Measurements from ENCODE around the gene DLGAP1. TPM values are rescaled to one million over a fixed set of nuclear protein-coding genes. Genes with fewer than 3 reads are reported as not detected.

DLGAP1 gene
- total RNA-seq, 1 experiment from 2014 or later, result 23.2 TPM

DNA sequence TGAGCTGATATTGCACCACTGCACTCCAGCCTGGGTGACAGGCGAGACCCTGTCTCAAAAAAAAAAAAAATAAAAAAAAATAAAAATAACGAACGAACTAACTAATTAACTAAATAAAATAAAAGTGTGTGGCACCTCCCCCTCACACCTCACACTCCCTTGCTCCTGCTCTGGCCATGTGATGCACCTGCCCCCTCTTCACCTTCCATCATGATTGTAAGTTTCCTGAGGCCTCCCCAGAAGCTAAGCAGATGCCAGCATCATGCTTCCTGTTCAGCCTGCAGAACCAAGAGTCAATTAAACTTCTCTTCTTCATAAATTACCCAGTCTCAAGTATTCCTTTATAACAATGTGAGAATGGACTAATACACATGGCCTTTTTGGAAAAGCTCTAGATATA lies 773.0 kb downstream of the DLGAP1 start:
- Histone ChIP-seq H4K20me1 (ENCODE audit: control insufficient read depth, insufficient read depth, insufficient read length) (no peaks in the 10 kb centered on the region), H2BK5ac (ENCODE audit: insufficient read length, low read length) (no peak overlapping the region), H2AK5ac (ENCODE audit: insufficient read length, low read length) (no peak overlapping the region), H3K56ac (ENCODE audit: insufficient read length, low read depth, low read length) (no peak overlapping the region), H3K79me2 (ENCODE audit: insufficient read depth, low read length) (no peaks in the 10 kb centered on the region), H3K4ac (ENCODE audit: low read depth, low read length) (no peak overlapping the region), H2BK15ac (ENCODE audit: low read depth, low read length) (no peak overlapping the region), H2AFZ (ENCODE audit: low read length) (no peak overlapping the region), H4K5ac (ENCODE audit: insufficient read length, low read depth, low read length) (no peak overlapping the region), H4K8ac (replicated peaks; ENCODE audit: insufficient read length, low read depth, low read length) (no peak overlapping the region), H3K23me2 (ENCODE audit: insufficient read length, low read depth, low read length, poor library complexity, severe bottlenecking) (no peaks in the 10 kb centered on the region), H2BK120ac (ENCODE audit: low read depth, low read length, poor library complexity, severe bottlenecking) (no peak overlapping the region), H3K18ac (ENCODE audit: insufficient read length, low read depth, low read length) (no peak overlapping the region), H3K27ac (ENCODE audit: insufficient read length, low read depth, low read length) (no peak overlapping the region), H3K4me2 (ENCODE audit: insufficient read depth, insufficient read length, low read length) (no peak overlapping the region), H3K27me3 (ENCODE audit: insufficient read depth, low read length) (no peaks in the 10 kb centered on the region), H3K23ac (ENCODE audit: insufficient read length, low read depth, low read length) (no peak overlapping the region), H2BK20ac (ENCODE audit: low read depth, low read length, poor library complexity, severe bottlenecking) (no peak overlapping the region), H3K9me3 (ENCODE audit: control insufficient read depth, low read depth, low read length) (no peaks in the 10 kb centered on the region), H3K14ac (ENCODE audit: insufficient read depth, low read length) (no peak overlapping the region), H3K79me1 (ENCODE audit: insufficient read depth, low read depth, low read length, poor library complexity, severe bottlenecking) (no peaks in the 10 kb centered on the region), H3K9ac (ENCODE audit: extremely low read depth, insufficient read length, low read length) (no peak overlapping the region), H3K4me1 (ENCODE audit: insufficient read depth, low read length) (no peaks in the 10 kb centered on the region), H4K91ac (ENCODE audit: insufficient read length, low read depth, low read length) (no peak overlapping the region), H2BK12ac (ENCODE audit: insufficient read length, low read depth, low read length) (no peak overlapping the region), H3T11ph (ENCODE audit: low read length) (no peak overlapping the region)
- Mint-ChIP-seq H3K9me3 (peaks cover 8 to 13% of the 10 kb centered on the region in 2 experiments), H3K4me3 (no peak overlapping the region), H3K27me3 (ENCODE audit: low read depth) (no peaks in the 10 kb centered on the region), H3K36me3 (ENCODE audit: insufficient read depth in 1 of 3, low read depth in 3 of 3) (peaks cover 19 to 28% (median 26%) of the 10 kb centered on the region in 3 experiments), H3K27ac (no peak overlapping the region), H3K4me1 (peaks cover 6 to 10% of the 10 kb centered on the region in 2 experiments)
- no peak for DNase-seq
- TF ChIP-seq, protein P1, sequence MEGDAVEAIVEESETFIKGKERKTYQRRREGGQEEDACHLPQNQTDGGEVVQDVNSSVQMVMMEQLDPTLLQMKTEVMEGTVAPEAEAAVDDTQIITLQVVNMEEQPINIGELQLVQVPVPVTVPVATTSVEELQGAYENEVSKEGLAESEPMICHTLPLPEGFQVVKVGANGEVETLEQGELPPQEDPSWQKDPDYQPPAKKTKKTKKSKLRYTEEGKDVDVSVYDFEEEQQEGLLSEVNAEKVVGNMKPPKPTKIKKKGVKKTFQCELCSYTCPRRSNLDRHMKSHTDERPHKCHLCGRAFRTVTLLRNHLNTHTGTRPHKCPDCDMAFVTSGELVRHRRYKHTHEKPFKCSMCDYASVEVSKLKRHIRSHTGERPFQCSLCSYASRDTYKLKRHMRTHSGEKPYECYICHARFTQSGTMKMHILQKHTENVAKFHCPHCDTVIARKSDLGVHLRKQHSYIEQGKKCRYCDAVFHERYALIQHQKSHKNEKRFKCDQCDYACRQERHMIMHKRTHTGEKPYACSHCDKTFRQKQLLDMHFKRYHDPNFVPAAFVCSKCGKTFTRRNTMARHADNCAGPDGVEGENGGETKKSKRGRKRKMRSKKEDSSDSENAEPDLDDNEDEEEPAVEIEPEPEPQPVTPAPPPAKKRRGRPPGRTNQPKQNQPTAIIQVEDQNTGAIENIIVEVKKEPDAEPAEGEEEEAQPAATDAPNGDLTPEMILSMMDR (conservative IDR thresholded peaks at IDR 0.05), result no peak
- no CpG with 5 or more reads among the region's 3 CpGs for WGBS (ENCODE audit: extremely low coverage, insufficient read length, low lambda C conversion rate)
